Measurements from ENCODE around the gene SERGEF. TPM values are rescaled to one million over a fixed set of nuclear protein-coding genes. Genes with fewer than 3 reads are reported as not detected.

The SERGEF gene
- total and polyA plus RNA-seq, 2 donors from 2014 or later: 33.2 to 63.0 TPM

- H3K36me3 ChIP-seq (ENCODE audit: control insufficient read depth in 2 of 3, insufficient read depth in 3 of 3, low read length in 3 of 3): no peaks in the 10 kb centered on the region
- H3K4me1 ChIP-seq (ENCODE audit: control insufficient read depth in 2 of 3, insufficient read depth in 2 of 3, low read depth in 1 of 3, low read length in 3 of 3): no peaks in the 10 kb centered on the region
- intact Hi-C loops (cut with DNase I): no loop called here
- no peak for TF ChIP-seq CTCF (IDR thresholded peaks at IDR 0.05; ENCODE audit: borderline replicate concordance, extremely low read depth, insufficient read depth)
- FAIRE-seq (no peak), DNase-seq (no peak)
- no peaks in the 10 kb centered on the region for H3K9me3 ChIP-seq (ENCODE audit: control insufficient read depth in 2 of 3, insufficient read depth in 1 of 3, low read length in 3 of 3)
- H3K27ac ChIP-seq (ENCODE audit: low read depth in 2 of 2, low read length in 2 of 2): no peak overlapping the region
- no peak overlapping the region for H3K4me3 ChIP-seq (ENCODE audit: low read length in 3 of 3)
- H3K9ac ChIP-seq (ENCODE audit: low read length in 3 of 3): no peak overlapping the region
- no peaks in the 10 kb centered on the region for H3K27me3 ChIP-seq (ENCODE audit: control insufficient read depth, insufficient read depth, low read length)
Measured at GRCh38 chr11:17799147-17799546, 213.7 kb downstream of the SERGEF start.

GRCh38 chr11:17798716-17799115 lies 214.1 kb downstream of the SERGEF start:
- no peak for TF ChIP-seq CTCF (IDR thresholded peaks at IDR 0.05; ENCODE audit: borderline replicate concordance, extremely low read depth, insufficient read depth)
- FAIRE-seq (no peak), DNase-seq (no peak)
- Histone ChIP-seq H3K4me1 (ENCODE audit: control insufficient read depth in 2 of 3, insufficient read depth in 2 of 3, low read depth in 1 of 3, low read length in 3 of 3) (no peaks in the 10 kb centered on the region), H3K4me3 (ENCODE audit: low read length in 3 of 3) (no peak overlapping the region), H3K27ac (ENCODE audit: low read depth in 2 of 2, low read length in 2 of 2) (no peak overlapping the region), H3K9ac (ENCODE audit: low read length in 3 of 3) (no peak overlapping the region), H3K27me3 (ENCODE audit: control insufficient read depth, insufficient read depth, low read length) (no peaks in the 10 kb centered on the region), H3K9me3 (ENCODE audit: control insufficient read depth in 2 of 3, insufficient read depth in 1 of 3, low read length in 3 of 3) (no peaks in the 10 kb centered on the region), H3K36me3 (ENCODE audit: control insufficient read depth in 2 of 3, insufficient read depth in 3 of 3, low read length in 3 of 3) (no peaks in the 10 kb centered on the region)
- intact Hi-C loops (cut with DNase I): no loop called here

GRCh38 chr11:17798253-17798652 lies 214.6 kb downstream of the SERGEF start:
- Histone ChIP-seq H3K36me3 (ENCODE audit: control insufficient read depth in 2 of 3, insufficient read depth in 3 of 3, low read length in 3 of 3) (no peaks in the 10 kb centered on the region), H3K9ac (ENCODE audit: low read length in 3 of 3) (no peak overlapping the region), H3K27ac (ENCODE audit: low read depth in 2 of 2, low read length in 2 of 2) (no peak overlapping the region), H3K4me3 (ENCODE audit: low read length in 3 of 3) (no peak overlapping the region), H3K9me3 (ENCODE audit: control insufficient read depth in 2 of 3, insufficient read depth in 1 of 3, low read length in 3 of 3) (no peaks in the 10 kb centered on the region), H3K27me3 (ENCODE audit: control insufficient read depth, insufficient read depth, low read length) (no peaks in the 10 kb centered on the region), H3K4me1 (ENCODE audit: control insufficient read depth in 2 of 3, insufficient read depth in 2 of 3, low read depth in 1 of 3, low read length in 3 of 3) (no peaks in the 10 kb centered on the region)
- DNase-seq (no peak), FAIRE-seq (no peak)
- intact Hi-C loops (cut with DNase I): no loop called here
- TF ChIP-seq CTCF (IDR thresholded peaks at IDR 0.05; ENCODE audit: borderline replicate concordance, extremely low read depth, insufficient read depth): no peak

- no peaks in the 10 kb centered on the region for H3K4me1 ChIP-seq (ENCODE audit: control insufficient read depth in 2 of 3, insufficient read depth in 2 of 3, low read depth in 1 of 3, low read length in 3 of 3)
Measured at GRCh38 chr11:17796154-17796553, 216.7 kb downstream of the SERGEF start.

More at GRCh38 chr11:17796154-17796553, 216.7 kb downstream of the SERGEF start:
- H3K4me3 ChIP-seq (ENCODE audit: low read length in 3 of 3): no peak overlapping the region
- H3K9ac ChIP-seq (ENCODE audit: low read length in 3 of 3): no peak overlapping the region
- no peak for FAIRE-seq
- H3K27me3 ChIP-seq (ENCODE audit: control insufficient read depth, insufficient read depth, low read length): no peaks in the 10 kb centered on the region
- DNase-seq: no peak
- no peaks in the 10 kb centered on the region for H3K36me3 ChIP-seq (ENCODE audit: control insufficient read depth in 2 of 3, insufficient read depth in 3 of 3, low read length in 3 of 3)
- no peaks in the 10 kb centered on the region for H3K9me3 ChIP-seq (ENCODE audit: control insufficient read depth in 2 of 3, insufficient read depth in 1 of 3, low read length in 3 of 3)
- intact Hi-C loops (cut with DNase I): no loop called here
- no peak for TF ChIP-seq CTCF (IDR thresholded peaks at IDR 0.05; ENCODE audit: borderline replicate concordance, extremely low read depth, insufficient read depth)
- H3K27ac ChIP-seq (ENCODE audit: low read depth in 2 of 2, low read length in 2 of 2): no peak overlapping the region

All from kidney (tissue), 14 donors.